HG03439 (cell line): ENCODE measurements around the gene CCL8.

Source experiments
- ATAC-seq: cut with Tn5 transposase; IDR thresholded peaks from one replicate; pipeline ENCODE4 v1.9.1; 2021; ENCODE audit warnings: mild to moderate bottlenecking, moderate library complexity; ENCODE audit not compliant: unreplicated experiment

The CCL8 gene

DNA sequence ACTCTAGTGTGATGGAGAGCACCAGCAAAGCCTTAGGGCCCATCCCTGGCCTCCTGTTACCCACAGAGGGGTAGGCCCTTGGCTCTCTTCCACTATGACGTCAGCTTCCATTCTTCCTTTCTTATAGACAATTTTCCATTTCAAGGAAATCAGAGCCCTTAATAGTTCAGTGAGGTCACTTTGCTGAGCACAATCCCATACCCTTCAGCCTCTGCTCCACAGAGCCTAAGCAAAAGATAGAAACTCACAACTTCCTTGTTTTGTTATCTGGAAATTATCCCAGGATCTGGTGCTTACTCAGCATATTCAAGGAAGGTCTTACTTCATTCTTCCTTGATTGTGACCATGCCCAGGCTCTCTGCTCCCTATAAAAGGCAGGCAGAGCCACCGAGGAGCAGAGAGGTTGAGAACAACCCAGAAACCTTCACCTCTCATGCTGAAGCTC lies at the start of gene CCL8:
TSS of gene CCL8 (plus strand) at position 397 of the 445 bp plus-strand sequence. CDS start 67 bp downstream, outside the sequence.
- ATAC-seq = no peak

GRCh38 chr17:34269969-34270368 lies 49.3 kb upstream of the CCL8 start, which contains the start of gene CCL7:
CCL7 (plus strand) TSS chr17:34270221; CDS start chr17:34270291, 70 bp downstream.
- ATAC-seq = no peak

DNA sequence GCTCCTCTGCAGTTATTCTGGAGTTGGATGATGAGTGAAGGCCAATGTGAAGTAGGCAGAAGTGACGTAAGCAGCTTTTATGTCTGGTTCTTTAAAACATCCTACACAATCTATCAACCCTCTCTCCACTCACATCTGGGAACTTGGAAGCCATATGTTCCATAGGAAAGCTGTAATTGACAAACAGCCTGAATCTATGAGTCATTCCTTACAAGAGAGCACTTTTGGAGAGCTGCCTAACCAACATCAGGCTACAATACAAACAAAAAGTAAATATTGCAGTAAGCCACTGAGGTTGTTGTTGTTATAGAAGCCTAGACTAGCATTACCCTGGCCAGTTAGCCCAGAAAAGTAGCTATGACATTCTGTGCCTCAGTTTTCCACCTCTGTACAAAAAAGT lies 43.4 kb upstream of the CCL8 start:
- ATAC-seq = no peak

GRCh38 chr17:34276826-34277225 lies 42.4 kb upstream of the CCL8 start:
- ATAC-seq = no peak

GRCh38 chr17:34283571-34283970 lies 35.7 kb upstream of the CCL8 start:
- no peak for ATAC-seq

GRCh38 chr17:34285286-34285792 lies 33.9 kb upstream of the CCL8 start, which contains the start of gene CCL11:
CCL11 (plus strand) TSS chr17:34285742; CDS start chr17:34285809, 67 bp downstream.
- ATAC-seq = no peak

GRCh38 chr17:34287875-34288274 lies 31.4 kb upstream of the CCL8 start:
- no peak for ATAC-seq

DNA sequence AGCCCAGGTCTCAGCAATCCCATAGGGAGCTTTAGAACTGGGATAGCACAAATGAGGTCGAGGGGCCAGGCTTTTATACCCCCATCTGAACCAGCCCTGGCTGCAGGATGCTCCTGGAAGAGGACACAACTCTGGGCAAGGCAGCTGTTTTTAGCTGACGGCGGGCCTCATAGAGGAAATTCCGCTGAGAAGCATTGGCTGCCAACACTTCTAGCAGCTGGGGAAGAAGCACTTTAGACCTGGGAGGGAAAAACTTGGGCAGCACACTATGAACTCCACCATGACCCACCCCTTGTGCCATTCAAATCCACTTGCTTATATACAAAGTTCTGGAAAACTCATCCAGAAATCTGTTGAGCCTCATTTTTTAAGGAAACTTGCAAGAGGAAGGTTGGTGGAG lies 28.6 kb upstream of the CCL8 start:
- ATAC-seq = no peak

- no peak for ATAC-seq
Measured at GRCh38 chr17:34291721-34292348, 27.4 kb upstream of the CCL8 start.

DNA sequence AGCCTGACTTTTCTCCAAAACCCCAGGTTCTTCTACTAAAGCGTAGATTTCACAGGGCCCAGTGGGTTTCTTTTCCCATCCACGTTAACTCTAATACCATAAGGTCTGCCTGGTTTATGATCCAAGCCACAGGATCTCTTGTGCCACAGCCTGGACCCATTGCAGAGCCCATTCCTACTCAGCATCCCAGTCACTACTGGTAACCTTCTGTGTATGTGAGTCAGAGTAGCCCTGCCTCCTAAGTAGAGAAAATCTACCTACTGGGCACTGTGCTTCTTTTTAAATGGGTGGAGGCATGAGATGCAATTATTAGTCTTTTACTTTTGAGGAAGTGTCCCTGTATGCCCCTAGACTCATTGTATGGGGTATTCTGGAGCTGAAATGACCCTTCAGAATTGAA lies 20.2 kb upstream of the CCL8 start:
- ATAC-seq = no peak

DNA sequence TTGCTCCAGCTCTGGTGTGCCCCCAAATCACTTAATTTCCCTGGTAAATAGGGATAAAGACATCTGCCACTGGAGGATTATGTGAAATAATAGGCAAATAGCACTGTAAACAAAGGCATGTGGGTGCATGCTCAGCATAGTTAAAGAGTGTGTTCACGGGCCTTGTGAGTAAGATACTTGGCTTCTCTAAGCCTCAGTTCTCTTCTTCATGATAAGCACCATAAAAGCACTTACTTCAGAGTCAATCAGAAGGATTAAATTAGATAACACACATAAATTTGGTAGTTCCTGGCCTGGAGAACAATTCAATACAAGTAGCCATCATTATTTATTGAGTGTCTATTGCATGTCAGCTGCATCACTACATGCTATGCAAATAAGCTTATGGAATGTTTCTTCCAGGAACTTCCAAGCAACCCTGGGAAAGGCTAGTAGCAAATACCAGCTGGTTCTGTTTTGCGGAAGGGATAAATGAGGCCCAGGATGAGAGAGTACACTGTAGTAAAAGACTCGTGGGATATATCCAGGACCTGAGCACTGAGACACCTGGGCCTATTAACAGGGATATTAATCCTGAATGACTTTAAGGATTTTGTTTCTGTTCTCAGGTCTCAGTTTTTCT lies 19.2 kb upstream of the CCL8 start:
- no peak for ATAC-seq

DNA sequence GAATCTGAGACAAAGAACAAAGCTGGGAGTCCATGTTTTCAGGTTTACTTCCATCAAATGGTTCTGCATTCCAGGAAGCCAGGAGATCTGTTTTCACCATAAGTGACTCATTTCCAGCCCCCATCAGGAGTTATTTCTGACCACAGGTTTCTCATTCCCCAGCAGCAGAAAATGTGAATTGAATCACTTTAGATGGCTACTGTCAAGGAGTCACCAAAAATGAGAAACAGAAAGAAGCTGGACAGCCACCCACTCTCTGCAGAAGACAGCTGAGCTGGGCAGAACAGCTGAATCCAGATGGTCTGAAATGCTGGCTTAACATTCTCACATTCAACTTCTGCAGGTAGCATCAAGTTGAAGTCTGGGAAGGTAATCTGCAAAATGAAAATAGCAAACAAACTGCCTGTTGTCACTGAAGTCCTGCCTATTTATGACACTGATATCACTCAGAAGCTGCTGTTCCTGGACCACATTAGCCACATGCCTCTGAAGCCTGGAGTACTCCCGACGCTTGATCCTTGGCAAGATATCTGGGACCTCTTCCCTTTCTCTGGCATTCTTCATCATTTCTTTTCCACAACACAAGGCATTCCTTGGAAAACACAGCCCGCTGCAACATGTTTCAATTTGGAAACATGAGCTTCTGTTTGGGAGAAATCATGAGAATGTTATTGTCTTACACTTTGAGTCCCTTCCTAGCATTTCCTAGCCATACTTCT lies 18.4 kb upstream of the CCL8 start:
- ATAC-seq = no peak

- no peak for ATAC-seq
Measured at GRCh38 chr17:34301986-34302385, 17.2 kb upstream of the CCL8 start.

DNA sequence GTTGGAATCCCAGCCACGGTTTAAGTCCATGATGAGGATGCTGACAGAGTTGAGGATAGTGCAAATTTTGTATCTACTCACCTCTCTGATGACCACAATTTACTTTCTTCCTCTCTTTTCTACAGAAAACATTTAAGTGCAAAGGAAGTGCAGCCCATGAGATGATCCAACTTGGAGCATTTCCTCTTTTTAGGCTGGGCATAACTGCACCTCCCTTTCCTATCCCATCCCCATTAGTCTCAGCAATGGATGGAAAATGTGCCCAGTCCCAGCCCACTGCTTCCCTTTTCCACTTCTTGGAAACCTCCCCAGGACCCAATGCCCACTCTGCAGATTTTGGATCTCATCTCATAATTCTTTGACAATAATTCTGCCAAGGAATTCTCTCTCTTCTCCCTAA lies 16.6 kb upstream of the CCL8 start:
- no peak for ATAC-seq

GRCh38 chr17:34303606-34304005 lies 15.6 kb upstream of the CCL8 start:
- no peak for ATAC-seq

DNA sequence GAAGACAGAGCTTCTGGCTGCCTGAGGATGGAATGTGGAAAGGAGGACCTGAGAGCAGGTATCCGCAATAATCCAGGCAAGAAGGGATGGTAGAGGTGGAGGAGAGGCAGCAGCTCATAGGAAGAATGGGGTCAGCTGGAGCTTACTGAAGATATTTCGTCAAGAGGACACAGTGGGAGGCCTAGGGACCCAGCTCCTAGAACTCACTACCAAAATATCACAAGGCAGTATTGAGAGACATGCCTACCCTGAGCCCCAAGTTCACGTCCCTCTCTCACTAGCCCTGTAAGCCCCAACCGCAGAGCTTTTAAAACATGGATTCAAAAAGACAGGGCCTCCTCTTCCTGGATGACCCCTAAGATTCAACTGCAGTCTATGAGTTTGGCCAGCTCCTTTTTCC lies 14.2 kb upstream of the CCL8 start:
- no peak for ATAC-seq

GRCh38 chr17:34305606-34306005 lies 13.6 kb upstream of the CCL8 start:
- ATAC-seq = no peak

DNA sequence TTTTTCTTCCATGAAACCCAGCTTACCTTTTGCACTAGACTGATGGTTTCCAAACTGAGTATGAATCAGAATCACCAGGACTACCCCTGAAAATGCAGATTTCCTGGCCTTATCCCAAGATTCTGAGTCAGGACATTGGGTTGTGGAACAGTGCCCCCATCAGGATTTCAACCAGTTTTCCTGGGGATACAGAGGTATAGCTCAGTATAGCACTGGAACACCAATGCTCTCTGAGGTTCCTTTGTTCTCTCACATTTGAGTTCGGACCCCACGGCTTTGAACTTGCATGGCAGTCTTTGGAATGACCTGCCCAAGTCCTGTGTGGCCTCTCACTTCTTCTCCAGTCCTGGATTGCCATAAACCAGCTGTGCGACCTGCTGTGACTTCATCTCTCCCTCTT lies 12.8 kb upstream of the CCL8 start:
- no peak for ATAC-seq

- no peak for ATAC-seq
Measured at GRCh38 chr17:34307110-34307509, 12.1 kb upstream of the CCL8 start.

DNA sequence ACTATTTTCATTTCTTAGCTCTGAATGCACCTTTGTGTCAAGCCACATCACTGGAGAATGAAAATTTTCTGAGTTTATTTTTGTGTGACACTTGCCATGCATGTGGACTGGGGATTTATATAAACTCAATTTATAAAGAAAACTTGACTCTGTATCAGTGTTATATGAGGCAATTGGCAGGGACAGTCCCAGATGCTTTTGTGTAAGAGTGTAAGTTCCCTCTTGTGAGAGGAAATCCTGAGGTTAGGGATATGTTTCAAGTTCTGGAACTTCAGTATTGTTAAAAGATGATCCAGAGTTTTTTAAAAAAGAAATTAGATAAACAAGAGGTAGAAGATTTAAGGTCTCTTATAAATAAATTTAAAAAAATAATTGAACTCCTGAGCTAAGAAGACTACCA lies 10.9 kb upstream of the CCL8 start:
- ATAC-seq = no peak

DNA sequence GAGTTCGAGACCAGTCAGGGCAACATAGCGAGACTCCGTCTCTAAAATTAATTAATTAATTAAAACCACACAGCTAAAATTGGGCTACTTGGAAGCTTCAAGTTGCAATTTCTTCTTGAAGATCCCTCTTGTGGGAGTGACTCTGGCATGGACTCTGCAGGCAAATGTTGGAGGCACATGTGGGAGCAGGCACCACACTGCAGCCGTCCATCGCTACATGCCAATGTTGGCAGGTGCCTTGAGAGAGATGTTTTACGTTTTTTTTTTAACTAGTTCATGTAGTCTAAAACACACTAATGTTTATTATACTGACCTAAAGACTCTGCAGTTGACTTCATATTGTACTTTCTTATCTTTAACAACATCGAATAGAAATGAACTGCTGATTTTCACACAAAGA lies 7.9 kb upstream of the CCL8 start:
- ATAC-seq = no peak

- ATAC-seq = no peak
Measured at GRCh38 chr17:34312080-34312479, 7.2 kb upstream of the CCL8 start.
